Loucy (cell line): ENCODE results near the gene NFYB.

ENCODE experiments used
- EZH2phosphoT487 ChIP-seq: fragments of 200-600 bp; IDR thresholded peaks from 2 replicates; pipeline ENCODE4 v1.6.1; 2018; ENCODE audit warnings: antibody characterized with exemption, mild to moderate bottlenecking, moderate library complexity, borderline replicate concordance
- TF ChIP-seq, protein P1 (sequence below): fragments of 200-600 bp; sonication (generic); conservative IDR thresholded peaks from 2 replicates; pipeline ENCODE4 v1.5.1; 2014; ENCODE audit warnings: mild to moderate bottlenecking, antibody characterized with exemption, low read length

DNA sequence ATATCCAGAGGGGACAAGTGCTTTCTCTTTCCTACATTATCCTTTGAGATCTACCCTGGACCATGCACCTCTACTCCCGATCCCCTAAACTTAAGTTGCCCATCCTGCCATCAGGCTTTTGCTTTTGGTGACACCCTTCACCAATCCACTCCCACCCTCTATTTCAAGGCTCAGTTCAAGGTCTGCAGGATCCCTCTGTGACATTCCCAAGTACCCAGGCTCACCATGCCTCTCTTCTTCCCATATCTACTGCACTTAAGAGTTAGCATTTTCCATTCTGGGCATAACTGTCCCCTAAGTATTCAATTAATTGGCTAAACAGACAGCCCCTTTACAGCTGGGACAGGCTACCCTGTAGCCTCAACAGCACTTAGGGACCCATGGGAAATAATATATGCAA lies 3.1 kb downstream of the NFYB start:
- TF ChIP-seq, protein P1, sequence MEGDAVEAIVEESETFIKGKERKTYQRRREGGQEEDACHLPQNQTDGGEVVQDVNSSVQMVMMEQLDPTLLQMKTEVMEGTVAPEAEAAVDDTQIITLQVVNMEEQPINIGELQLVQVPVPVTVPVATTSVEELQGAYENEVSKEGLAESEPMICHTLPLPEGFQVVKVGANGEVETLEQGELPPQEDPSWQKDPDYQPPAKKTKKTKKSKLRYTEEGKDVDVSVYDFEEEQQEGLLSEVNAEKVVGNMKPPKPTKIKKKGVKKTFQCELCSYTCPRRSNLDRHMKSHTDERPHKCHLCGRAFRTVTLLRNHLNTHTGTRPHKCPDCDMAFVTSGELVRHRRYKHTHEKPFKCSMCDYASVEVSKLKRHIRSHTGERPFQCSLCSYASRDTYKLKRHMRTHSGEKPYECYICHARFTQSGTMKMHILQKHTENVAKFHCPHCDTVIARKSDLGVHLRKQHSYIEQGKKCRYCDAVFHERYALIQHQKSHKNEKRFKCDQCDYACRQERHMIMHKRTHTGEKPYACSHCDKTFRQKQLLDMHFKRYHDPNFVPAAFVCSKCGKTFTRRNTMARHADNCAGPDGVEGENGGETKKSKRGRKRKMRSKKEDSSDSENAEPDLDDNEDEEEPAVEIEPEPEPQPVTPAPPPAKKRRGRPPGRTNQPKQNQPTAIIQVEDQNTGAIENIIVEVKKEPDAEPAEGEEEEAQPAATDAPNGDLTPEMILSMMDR, result no peak
- TF ChIP-seq EZH2phosphoT487, result no peak
